ENCODE data around the gene CRYBB2.
"Not testable (repeated sequence)": the region's sequence is repeated elsewhere in the genome, so short reads cannot be mapped to it uniquely, and the experiment has no call there.

Gene CRYBB2

DNA sequence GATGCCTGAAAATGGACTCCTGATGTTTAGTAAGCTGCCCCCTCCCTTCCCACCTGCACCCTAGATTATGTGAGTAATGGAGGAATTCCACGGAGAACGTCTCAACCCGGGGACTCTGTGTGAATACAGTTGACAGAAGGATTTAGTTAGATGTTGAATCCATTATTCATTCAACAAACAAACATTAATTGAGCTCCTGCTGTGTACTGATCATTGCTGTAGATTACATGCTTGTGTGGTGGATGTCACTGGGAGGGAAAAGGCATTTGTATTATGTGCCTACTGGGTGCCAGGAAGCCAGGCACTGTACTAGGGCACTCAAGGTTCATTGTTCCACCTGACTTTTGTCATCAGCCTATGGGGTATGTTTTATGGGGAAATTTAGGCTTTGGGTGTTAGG, 42.6 kb upstream of the CRYBB2 start:
- H3K4me3 ChIP-seq (ENCODE audit: low read depth, low read length) = no peak overlapping the region
- TF ChIP-seq CTCF (IDR thresholded peaks at IDR 0.05; ENCODE audit: borderline replicate concordance, insufficient read depth, low read depth, low read length) = no peak

DNA sequence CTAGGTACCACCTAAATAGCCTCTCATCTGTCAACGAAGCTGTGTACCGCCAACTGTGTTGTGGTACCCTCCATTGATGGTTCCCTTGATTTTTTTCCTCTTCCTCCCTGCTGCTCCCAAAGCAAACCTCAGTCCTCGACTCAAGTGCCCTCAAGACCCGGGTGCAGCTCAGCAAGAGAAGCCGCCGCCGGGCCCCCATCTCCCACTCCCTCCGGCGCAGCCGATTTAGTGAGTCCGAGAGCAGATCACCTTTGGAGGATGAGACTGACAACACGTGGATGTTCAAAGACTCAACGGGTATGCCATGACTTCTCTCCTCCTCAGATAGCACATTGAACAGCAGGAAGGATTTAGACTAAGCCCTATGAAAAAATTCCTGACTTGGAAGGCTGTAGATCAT, 42.2 kb upstream of the CRYBB2 start:
- no peak for TF ChIP-seq CTCF (IDR thresholded peaks at IDR 0.05; ENCODE audit: borderline replicate concordance, insufficient read depth, low read depth, low read length)
- H3K4me3 ChIP-seq (ENCODE audit: low read depth, low read length) = no peak overlapping the region

DNA sequence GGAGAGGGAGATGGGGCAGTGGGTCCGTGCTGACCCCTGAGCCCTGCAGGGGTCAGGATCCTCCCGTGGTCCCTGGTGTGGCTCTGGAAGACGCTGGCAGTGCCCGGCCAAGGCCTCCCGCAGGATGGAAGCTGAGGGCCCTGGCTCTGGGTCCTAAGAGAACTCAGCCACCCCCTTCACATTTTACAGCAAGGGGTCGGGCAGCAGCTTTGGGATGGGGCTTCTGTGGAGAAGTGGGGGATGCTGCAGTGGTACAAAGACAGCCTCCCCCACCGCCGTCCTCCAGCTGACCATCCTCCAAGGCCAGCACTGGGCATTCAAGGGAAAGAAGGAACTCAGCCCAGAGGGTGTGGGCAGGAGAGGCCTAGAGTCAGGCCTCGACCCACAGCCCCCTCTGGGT, 41.5 kb upstream of the CRYBB2 start:
- H3K4me3 ChIP-seq (ENCODE audit: low read depth, low read length) = no peak overlapping the region
- TF ChIP-seq CTCF (IDR thresholded peaks at IDR 0.05; ENCODE audit: borderline replicate concordance, insufficient read depth, low read depth, low read length) = no peak

DNA sequence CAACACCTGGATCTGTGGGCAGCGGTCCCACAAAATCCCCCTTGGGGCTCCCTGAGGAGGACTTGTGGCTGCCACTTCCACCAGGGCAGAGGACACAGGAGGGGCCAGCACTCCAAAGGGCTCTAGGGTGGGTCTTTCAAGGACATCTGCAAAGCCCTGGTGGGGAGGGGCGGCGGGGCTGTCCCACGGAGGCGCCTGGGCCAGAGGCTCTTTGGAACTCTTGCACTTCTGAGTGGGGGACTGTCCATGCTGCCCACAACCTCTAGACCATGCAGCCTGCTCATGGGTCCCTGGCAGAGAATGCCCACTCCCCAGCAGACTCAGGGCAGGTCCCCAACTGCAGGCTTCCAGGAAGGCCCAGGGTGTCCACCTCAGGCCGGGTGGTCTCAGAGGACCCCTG, 41.1 kb upstream of the CRYBB2 start:
- not testable (repeated sequence) for H3K4me3 ChIP-seq (ENCODE audit: low read depth, low read length)

- H3K4me3 ChIP-seq (ENCODE audit: low read depth, low read length) = not testable (repeated sequence)
Measured at GRCh38 chr22:25178869-25179631, 40.4 kb upstream of the CRYBB2 start.

DNA sequence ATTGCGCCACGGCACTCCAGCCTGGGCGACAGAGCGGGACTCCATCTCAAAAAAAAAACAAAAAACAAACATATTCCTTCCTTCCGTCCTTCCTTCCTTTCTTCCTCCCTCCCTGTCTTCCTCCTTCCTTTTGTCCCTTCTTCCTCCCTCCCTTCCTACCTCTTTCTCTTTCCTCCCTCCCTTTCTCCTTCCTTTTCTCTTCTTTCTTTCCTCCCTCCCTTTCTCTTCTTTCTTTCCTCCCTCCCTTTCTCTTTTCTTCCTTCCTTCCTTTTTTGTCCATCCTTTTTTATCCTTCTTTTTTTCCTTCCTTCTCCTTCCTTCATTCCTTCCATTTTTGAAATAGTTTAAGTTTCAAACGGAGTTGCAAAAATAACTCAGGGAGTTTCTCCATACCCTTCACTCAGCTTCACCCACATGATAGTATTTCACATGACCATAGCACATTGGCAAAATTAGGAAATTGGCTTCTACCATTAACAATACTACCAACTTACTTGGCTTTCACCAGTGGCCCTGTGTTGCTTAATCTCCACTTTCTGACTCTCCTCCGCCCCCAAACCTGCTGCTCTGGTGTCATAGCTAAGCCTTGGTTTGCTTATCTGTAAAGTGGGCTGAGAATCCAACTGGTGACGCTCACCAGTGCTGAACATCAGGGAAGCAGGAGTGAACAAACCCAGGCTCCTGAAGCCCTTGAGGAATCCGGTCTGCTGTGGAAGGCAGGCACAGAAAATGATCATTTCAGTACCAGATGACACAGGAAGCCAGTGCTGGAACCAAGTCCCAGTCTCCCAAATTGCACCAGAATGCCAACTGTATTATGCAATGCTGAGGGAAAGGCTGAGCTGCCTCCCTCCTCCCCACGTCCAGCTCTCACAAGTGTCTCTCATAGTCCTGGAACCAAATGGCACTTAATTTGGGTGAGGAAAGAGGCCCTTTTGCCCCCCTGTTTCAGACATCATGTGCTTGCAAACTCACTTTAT, 37.0 kb upstream of the CRYBB2 start:
- no peak for TF ChIP-seq CTCF (IDR thresholded peaks at IDR 0.05; ENCODE audit: borderline replicate concordance, insufficient read depth, low read depth, low read length)
- H3K4me3 ChIP-seq (ENCODE audit: low read depth, low read length) = no peak overlapping the region

GRCh38 chr22:25183949-25184619, 35.4 kb upstream of the CRYBB2 start:
- TF ChIP-seq CTCF (IDR thresholded peaks at IDR 0.05; ENCODE audit: borderline replicate concordance, insufficient read depth, low read depth, low read length) = no peak
- no peak overlapping the region for H3K4me3 ChIP-seq (ENCODE audit: low read depth, low read length)

All from GM12875 (cell line).